Glutamatergic neuron (in vitro differentiated cells): ENCODE results near the gene MBD4. TPM values are rescaled to one million over a fixed set of nuclear protein-coding genes. Genes with fewer than 3 reads are reported as not detected.

Source experiments
- DNase-seq: peaks from one replicate; pipeline ENCODE4 v3.0.0; 2022
- H3K27ac Mint-ChIP-seq: one replicate; pipeline ENCODE4 v1.8.0; 2020; ENCODE audit warnings: mild to moderate bottlenecking, mixed read lengths, inconsistent platforms; ENCODE audit not compliant: unreplicated experiment
- H3K27me3 Mint-ChIP-seq: one replicate; pipeline ENCODE4 v1.8.0; 2020; ENCODE audit warnings: mild to moderate bottlenecking, moderate library complexity, mixed read lengths, inconsistent platforms; ENCODE audit not compliant: unreplicated experiment
- H3K36me3 Mint-ChIP-seq: one replicate; pipeline ENCODE4 v1.8.0; 2020; ENCODE audit warnings: mild to moderate bottlenecking, mixed read lengths, inconsistent platforms; ENCODE audit not compliant: unreplicated experiment
- H3K4me1 Mint-ChIP-seq: one replicate; pipeline ENCODE4 v1.8.0; 2020; ENCODE audit warnings: mild to moderate bottlenecking, low read depth, mixed read lengths, inconsistent platforms; ENCODE audit not compliant: unreplicated experiment
- H3K4me3 Mint-ChIP-seq: one replicate; pipeline ENCODE4 v1.8.0; 2020; ENCODE audit warnings: mild to moderate bottlenecking, mixed read lengths, inconsistent platforms; ENCODE audit not compliant: unreplicated experiment
- H3K9me3 Mint-ChIP-seq: one replicate; pipeline ENCODE4 v1.8.0; 2020; ENCODE audit warnings: mild to moderate bottlenecking, moderate library complexity, mixed read lengths, inconsistent platforms; ENCODE audit not compliant: unreplicated experiment
- CTCF ChIP-seq: fragments of 200-600 bp; sonication (generic); IDR thresholded peaks from one replicate; pipeline ENCODE4 v1.5.0; 2021; ENCODE audit not compliant: partially characterized antibody, unreplicated experiment
- total RNA-seq: library from RNA; stranded (reverse); fragmentation: NEBNext Ultra II Directional; extraction: Animal tissue kit (Norgen Biotek cat#: 25700); gene quantifications from one replicate; pipeline ENCODE4 v1.2.1, GENCODE V29; 2021; ENCODE audit not compliant: unreplicated experiment

Gene MBD4
- total RNA-seq, 1 donor from 2014 or later: 21.3 TPM

- no peaks in the 10 kb centered on the region for H3K36me3 Mint-ChIP-seq
- DNase-seq: no peak
- TF ChIP-seq CTCF: no peak
- no peaks in the 10 kb centered on the region for H3K4me1 Mint-ChIP-seq
- no peaks in the 10 kb centered on the region for H3K27me3 Mint-ChIP-seq
- no peak overlapping the region for H3K4me3 Mint-ChIP-seq
- H3K9me3 Mint-ChIP-seq: no peaks in the 10 kb centered on the region
- no peak overlapping the region for H3K27ac Mint-ChIP-seq
Measured at GRCh38 chr3:129470861-129471260, 31.1 kb upstream of the MBD4 start.

GRCh38 chr3:129469026-129469425, 29.3 kb upstream of the MBD4 start:
- H3K27ac Mint-ChIP-seq: no peak overlapping the region
- no peak overlapping the region for H3K4me3 Mint-ChIP-seq
- H3K4me1 Mint-ChIP-seq: no peaks in the 10 kb centered on the region
- H3K36me3 Mint-ChIP-seq: no peaks in the 10 kb centered on the region
- no peak for DNase-seq
- H3K27me3 Mint-ChIP-seq: no peaks in the 10 kb centered on the region
- H3K9me3 Mint-ChIP-seq: no peaks in the 10 kb centered on the region
- no peak for TF ChIP-seq CTCF

- TF ChIP-seq CTCF: no peak
- no peak for DNase-seq
- H3K9me3 Mint-ChIP-seq: no peaks in the 10 kb centered on the region
- no peaks in the 10 kb centered on the region for H3K4me1 Mint-ChIP-seq
- no peak overlapping the region for H3K4me3 Mint-ChIP-seq
- no peaks in the 10 kb centered on the region for H3K36me3 Mint-ChIP-seq
- H3K27me3 Mint-ChIP-seq: no peaks in the 10 kb centered on the region
- H3K27ac Mint-ChIP-seq: no peak overlapping the region
Measured at GRCh38 chr3:129467932-129468331, 28.2 kb upstream of the MBD4 start.

- Mint-ChIP-seq H3K4me1 (no peaks in the 10 kb centered on the region), H3K9me3 (no peaks in the 10 kb centered on the region), H3K4me3 (no peak overlapping the region), H3K27ac (no peak overlapping the region), H3K36me3 (no peaks in the 10 kb centered on the region), H3K27me3 (no peaks in the 10 kb centered on the region)
- DNase-seq: no peak
- no peak for TF ChIP-seq CTCF
Measured at GRCh38 chr3:129463716-129464115, 24.0 kb upstream of the MBD4 start.

GRCh38 chr3:129463094-129463493, 23.3 kb upstream of the MBD4 start:
- Mint-ChIP-seq H3K27me3 (no peaks in the 10 kb centered on the region), H3K36me3 (no peaks in the 10 kb centered on the region), H3K27ac (no peak overlapping the region), H3K4me1 (no peaks in the 10 kb centered on the region), H3K4me3 (no peak overlapping the region), H3K9me3 (no peaks in the 10 kb centered on the region)
- DNase-seq: no peak
- TF ChIP-seq CTCF: no peak
